Spinal cord (tissue), 10 donors: ENCODE measurements around the gene MRGPRF. TPM values are rescaled to one million over a fixed set of nuclear protein-coding genes. Genes with fewer than 3 reads are reported as not detected.

Experiments used
- DNase-seq, 6 donors: peaks; one replicate each; pipeline versions ENCODE4 v3.0.0 to v3.0.0-alpha.2; 2013 to 2015; ENCODE audit warnings: low spot score in 6 of 6, low read depth in 4 of 6
- H3K27ac ChIP-seq: one replicate; pipeline ENCODE4 v1.5.1; 2013; ENCODE audit warnings: low read depth, low read length, control low read depth
- H3K27me3 ChIP-seq: one replicate; pipeline ENCODE4 v1.6.1; 2013; ENCODE audit warnings: low read length; ENCODE audit not compliant: control insufficient read depth, insufficient read depth
- H3K36me3 ChIP-seq: one replicate; pipeline ENCODE4 v1.6.1; 2013; ENCODE audit warnings: low read length; ENCODE audit not compliant: control insufficient read depth, insufficient read depth
- H3K4me1 ChIP-seq: one replicate; pipeline ENCODE4 v1.6.1; 2013; ENCODE audit warnings: low read length; ENCODE audit not compliant: control insufficient read depth, insufficient read depth
- H3K4me3 ChIP-seq: one replicate; pipeline ENCODE4 v1.5.1; 2013; ENCODE audit warnings: low read depth, low read length, control low read depth
- H3K9me3 ChIP-seq: one replicate; pipeline ENCODE4 v1.6.1; 2013; ENCODE audit warnings: low read length; ENCODE audit not compliant: control insufficient read depth, insufficient read depth
- WGBS: methylation state at CpG from one replicate; pipeline ENCODE4 v1.1.5; 2013; ENCODE audit warnings: missing lambda C conversion rate; ENCODE audit not compliant: insufficient coverage; 5-methylcytosine and 5-hydroxymethylcytosine counted together
- polyA plus RNA-seq, 2 donors: library from polyadenylated mRNA; unstranded; fragments of 120-200 nt; gene quantifications; one replicate each; pipeline ENCODE4 v1.2.1, GENCODE V29; 2013; ENCODE audit not compliant: insufficient read length in 2 of 2
- total RNA-seq, 2 donors: library from RNA; depleted of rRNA in 1 of 2; stranded (reverse); fragments of 120-200 nt in 1 of 2; fragments of >200 nt in 1 of 2; gene quantifications; one replicate each; pipeline versions ENCODE4 v1.2.3 to v1.2.4, GENCODE V29; 2013 to 2014
- donor health status: healthy.

Gene MRGPRF
- total and polyA plus RNA-seq, 4 donors: 2.5 to 28.6 (median 12.7) TPM

DNA sequence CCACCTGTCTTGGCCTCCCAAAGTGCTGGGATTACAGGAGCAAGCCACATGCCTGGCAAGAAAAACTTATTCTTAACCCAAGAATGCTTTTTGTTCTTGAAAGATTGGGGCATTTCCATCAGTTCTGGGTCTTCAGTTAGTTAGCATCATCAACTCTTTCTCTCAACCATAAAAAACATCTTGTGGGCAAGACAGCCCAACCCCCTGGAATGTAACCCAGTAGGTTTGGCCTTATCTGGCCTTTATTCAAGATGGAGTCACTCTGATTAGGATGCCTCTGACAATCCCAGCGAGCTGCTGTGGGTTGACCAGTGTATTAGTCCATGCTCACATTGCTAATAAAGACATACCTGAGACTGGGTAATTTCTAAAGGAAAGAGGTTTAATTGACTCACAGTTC lies 26.5 kb upstream of the MRGPRF start:
- no peak for DNase-seq
- Histone ChIP-seq H3K27ac (no peak overlapping the region), H3K4me3 (no peak overlapping the region), H3K27me3 (no peaks in the 10 kb centered on the region), H3K4me1 (peaks cover 31% of the 10 kb centered on the region), H3K9me3 (no peaks in the 10 kb centered on the region), H3K36me3 (no peaks in the 10 kb centered on the region)
- WGBS: 80% methylated on average over 1 of the region's 1 CpG

DNA sequence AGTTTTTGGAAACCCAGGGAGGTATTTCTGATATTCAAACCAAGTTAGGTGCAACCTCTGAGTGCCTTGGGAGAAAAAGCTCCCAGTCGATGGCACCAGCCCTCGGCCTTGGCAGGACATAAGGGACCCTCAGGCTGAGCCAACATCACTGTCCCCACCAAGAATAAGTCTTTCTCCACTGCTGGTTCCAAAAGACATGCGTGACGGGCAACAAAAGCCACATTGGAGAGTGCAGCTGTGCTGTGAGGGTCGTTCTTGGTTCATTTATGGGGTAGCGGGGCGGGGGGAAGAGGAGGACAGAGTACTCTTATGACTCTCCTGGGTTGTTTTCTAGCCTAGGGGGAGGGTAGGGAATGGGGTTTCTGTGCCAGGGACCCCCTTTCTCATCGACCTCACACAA lies 24.5 kb upstream of the MRGPRF start:
- no peaks in the 10 kb centered on the region for H3K9me3 ChIP-seq
- 43% methylated on average over 7 of the region's 8 CpGs for WGBS
- H3K27ac ChIP-seq: no peak overlapping the region
- peak in 2 of 6 donors; percentile 40 to 65 for DNase-seq
- no peaks in the 10 kb centered on the region for H3K27me3 ChIP-seq
- H3K36me3 ChIP-seq: no peaks in the 10 kb centered on the region
- H3K4me1 ChIP-seq: peaks cover 35% of the 10 kb centered on the region
- no peak overlapping the region for H3K4me3 ChIP-seq

GRCh38 chr11:69037074-69037473 lies 24.0 kb upstream of the MRGPRF start:
- H3K4me3 ChIP-seq: no peak overlapping the region
- WGBS: 93% methylated on average over 16 of the region's 18 CpGs
- DNase-seq: no peak
- no peaks in the 10 kb centered on the region for H3K36me3 ChIP-seq
- H3K27ac ChIP-seq: no peak overlapping the region
- H3K9me3 ChIP-seq: no peaks in the 10 kb centered on the region
- H3K4me1 ChIP-seq: peaks cover 35% of the 10 kb centered on the region
- H3K27me3 ChIP-seq: no peaks in the 10 kb centered on the region

DNA sequence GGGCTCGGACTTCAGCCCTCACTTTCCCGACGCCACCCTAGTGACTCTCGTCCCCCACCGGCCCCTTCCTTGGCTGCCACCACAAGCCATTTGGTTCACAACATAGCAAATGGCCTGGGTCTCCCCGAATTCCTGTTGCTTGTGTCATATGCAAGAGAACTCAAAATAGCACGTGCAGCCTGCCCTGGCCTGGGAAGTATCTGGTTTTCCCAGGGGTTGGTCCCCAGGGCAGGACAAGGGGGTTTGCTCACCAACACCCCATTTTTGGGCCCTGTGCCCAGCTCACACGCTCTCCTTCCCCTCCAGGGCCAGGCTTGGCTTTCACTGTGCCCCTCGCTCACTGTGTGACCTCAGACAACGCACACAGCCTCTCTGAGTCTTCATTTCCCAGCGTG lies 22.9 kb upstream of the MRGPRF start:
- Histone ChIP-seq H3K9me3 (no peaks in the 10 kb centered on the region), H3K4me3 (no peak overlapping the region), H3K27me3 (no peaks in the 10 kb centered on the region), H3K4me1 (peaks cover 35% of the 10 kb centered on the region), H3K27ac (peak overlapping the region; percentile 61), H3K36me3 (no peaks in the 10 kb centered on the region)
- 66% methylated on average over 7 of the region's 11 CpGs for WGBS
- DNase-seq: no peak

DNA sequence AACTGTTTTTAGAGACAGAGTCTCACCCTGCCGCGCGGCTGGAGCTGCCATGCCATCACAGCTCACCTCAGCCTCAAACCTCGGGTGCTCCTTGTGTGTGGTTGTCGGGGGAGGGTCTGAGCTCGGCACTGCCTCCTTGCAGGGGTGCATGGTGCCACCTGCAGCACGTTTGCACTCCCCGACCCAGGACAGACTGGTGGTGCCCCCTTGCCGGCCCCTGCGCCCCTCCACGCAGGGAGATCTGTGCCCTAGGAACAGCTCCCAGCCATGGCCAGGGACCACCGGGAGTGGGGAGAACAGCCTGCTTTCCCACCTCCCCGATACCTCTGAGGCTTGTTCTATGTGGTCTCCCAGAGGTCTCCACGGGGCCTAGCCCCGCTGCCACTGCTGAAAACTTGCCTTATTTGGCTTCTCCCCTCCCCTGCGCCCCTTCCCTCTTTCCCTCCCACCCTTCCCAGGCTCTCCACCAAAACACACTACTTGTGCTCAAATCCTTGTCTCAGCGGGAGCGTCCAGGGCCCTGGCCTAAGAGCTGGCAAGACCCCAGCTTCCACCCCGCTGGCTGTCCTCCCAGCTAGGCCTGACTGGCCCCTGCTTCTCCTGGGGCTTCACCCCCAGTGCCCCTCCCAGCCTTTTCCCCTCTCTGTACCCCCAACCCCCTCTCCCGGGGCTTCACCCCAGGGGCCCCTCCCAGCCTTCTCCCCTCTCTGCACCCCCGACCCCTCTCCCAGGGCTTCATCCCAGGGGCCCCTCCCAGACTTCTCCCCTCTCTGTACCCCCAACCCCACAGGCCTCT lies 22.3 kb upstream of the MRGPRF start:
- no peak overlapping the region for H3K4me3 ChIP-seq
- H3K9me3 ChIP-seq: no peaks in the 10 kb centered on the region
- no peaks in the 10 kb centered on the region for H3K36me3 ChIP-seq
- WGBS: 58% methylated on average over 21 of the region's 21 CpGs
- peak in 1 of 6 donors; percentile 71 for DNase-seq
- H3K27ac ChIP-seq: peak overlapping the region; percentile 61
- no peaks in the 10 kb centered on the region for H3K27me3 ChIP-seq
- H3K4me1 ChIP-seq: peaks cover 35% of the 10 kb centered on the region

DNA sequence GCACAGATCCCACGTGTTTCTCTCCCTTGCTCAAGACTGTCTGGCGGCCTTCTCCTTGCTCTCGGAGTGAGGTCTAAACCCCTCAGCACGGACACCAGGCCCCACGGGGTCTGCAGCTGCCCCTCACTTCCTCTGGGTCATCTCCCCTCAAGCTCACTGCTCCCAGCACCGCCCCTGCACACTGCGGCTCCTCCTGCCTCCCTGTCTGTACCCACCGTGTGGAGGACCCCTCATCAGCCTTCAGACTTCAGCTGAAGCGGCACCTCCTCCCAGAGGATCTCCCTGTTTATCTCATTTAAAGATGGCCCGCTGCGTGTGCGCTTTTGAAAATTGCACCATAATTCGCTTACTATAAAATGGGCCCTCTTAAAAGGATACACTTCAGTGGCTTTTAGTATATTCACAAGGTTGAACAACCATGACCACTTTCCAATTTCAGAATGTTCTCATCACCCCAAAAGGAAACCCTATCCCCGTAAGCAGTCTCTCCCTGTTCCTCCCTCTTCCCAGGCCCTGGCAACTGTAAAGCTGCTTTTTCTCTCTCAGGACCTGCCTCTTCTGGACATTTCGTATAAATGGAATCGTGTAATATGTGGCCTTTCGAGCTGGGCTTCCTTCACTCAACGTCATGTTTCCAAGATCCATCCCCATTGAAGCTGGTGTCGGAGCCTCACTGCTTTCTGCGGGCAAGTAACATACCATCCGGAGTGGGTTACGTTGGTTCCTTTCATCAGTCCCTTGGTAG lies 21.2 kb upstream of the MRGPRF start:
- H3K4me3 ChIP-seq: no peak overlapping the region
- no peaks in the 10 kb centered on the region for H3K27me3 ChIP-seq
- no peak for DNase-seq
- no peaks in the 10 kb centered on the region for H3K36me3 ChIP-seq
- peak overlapping the region; percentile 16 for H3K27ac ChIP-seq
- WGBS: 83% methylated on average over 19 of the region's 22 CpGs
- no peaks in the 10 kb centered on the region for H3K9me3 ChIP-seq
- peaks cover 35% of the 10 kb centered on the region for H3K4me1 ChIP-seq

- no peak overlapping the region for H3K27ac ChIP-seq
- H3K4me3 ChIP-seq: no peak overlapping the region
- no peak for DNase-seq
- H3K27me3 ChIP-seq: no peaks in the 10 kb centered on the region
- no peaks in the 10 kb centered on the region for H3K36me3 ChIP-seq
- peaks cover 35% of the 10 kb centered on the region for H3K4me1 ChIP-seq
- 87% methylated on average over 11 of the region's 11 CpGs for whole genome bisulfite sequencing
- H3K9me3 ChIP-seq: no peaks in the 10 kb centered on the region
Measured at GRCh38 chr11:69033431-69033830, 20.4 kb upstream of the MRGPRF start.

DNA sequence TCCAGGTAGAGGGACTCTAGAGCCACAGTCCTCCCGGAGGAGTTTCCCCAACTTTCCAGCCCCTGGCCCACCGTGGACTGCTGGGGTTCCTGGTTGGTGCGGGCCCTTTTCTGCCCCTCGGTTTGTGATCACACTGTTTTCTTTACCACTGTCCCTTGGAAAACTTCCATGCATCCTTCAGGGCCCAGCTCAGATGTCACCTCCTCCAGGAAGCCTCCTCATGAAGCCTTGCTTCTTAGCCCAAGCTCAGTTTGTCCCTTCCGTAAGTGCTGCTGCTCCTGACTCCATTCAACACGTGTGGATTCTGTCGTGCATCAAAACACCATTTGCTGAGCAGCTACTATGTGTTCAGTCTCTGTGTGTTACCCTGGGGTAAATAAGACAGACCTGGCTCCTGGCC lies 19.8 kb upstream of the MRGPRF start:
- no peak for DNase-seq
- no peaks in the 10 kb centered on the region for H3K9me3 ChIP-seq

DNA sequence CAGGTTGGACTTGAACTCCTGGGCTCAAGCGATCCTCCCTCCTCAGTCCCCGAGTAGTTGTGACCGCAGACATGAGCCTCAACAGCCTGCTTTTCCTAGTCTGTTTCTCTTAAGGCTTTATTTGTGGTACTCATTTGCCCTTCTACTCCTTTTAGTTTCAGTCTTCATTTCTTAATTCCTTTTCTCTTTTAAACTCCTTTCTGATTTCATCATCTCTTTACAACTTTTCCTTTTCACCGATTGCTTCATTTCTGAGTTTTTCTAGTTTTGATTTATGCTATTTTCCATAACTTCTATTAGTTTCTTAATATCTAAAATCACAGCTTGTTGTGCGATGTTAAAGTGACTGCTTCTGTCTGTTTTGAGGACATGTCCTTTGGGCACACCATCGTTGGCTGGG lies 17.3 kb upstream of the MRGPRF start:
- Histone ChIP-seq H3K4me1 (peaks cover 16% of the 10 kb centered on the region), H3K27ac (no peak overlapping the region), H3K9me3 (no peaks in the 10 kb centered on the region), H3K36me3 (no peaks in the 10 kb centered on the region), H3K4me3 (no peak overlapping the region), H3K27me3 (no peaks in the 10 kb centered on the region)
- WGBS: 86% methylated on average over 3 of the region's 6 CpGs
- no peak for DNase-seq

More for the DNA sequence above, 19.8 kb upstream of the MRGPRF start:
- 75% methylated on average over 7 of the region's 7 CpGs for WGBS
- Histone ChIP-seq H3K27me3 (no peaks in the 10 kb centered on the region), H3K4me1 (peaks cover 35% of the 10 kb centered on the region), H3K4me3 (no peak overlapping the region), H3K27ac (no peak overlapping the region), H3K36me3 (no peaks in the 10 kb centered on the region)
